Neural progenitor cell (in vitro differentiated cells): ENCODE data around the gene RTN4RL1. TPM values are rescaled to one million over a fixed set of nuclear protein-coding genes. Genes with fewer than 3 reads are reported as not detected.

Experiments
- DNase-seq: peaks from one replicate; pipeline ENCODE4 v3.0.0-alpha.2; 2016; ENCODE audit warnings: low spot score
- H2AFZ ChIP-seq: fragments of 200-600 bp; sonication (generic); replicated peaks from 2 replicates; pipeline ENCODE4 v1.6.1; 2016; ENCODE audit warnings: antibody characterized with exemption
- H3F3A ChIP-seq: fragments of 200-600 bp; sonication (generic); 2 replicates; pipeline ENCODE4 v1.6.1; 2016; ENCODE audit warnings: antibody characterized with exemption, low read depth
- H3K27ac ChIP-seq: fragments of 200-600 bp; sonication (generic); 2 replicates; pipeline ENCODE4 v1.5.1; 2016; ENCODE audit warnings: mild to moderate bottlenecking
- H3K27me3 ChIP-seq: fragments of 200-600 bp; sonication (generic); 2 replicates; pipeline ENCODE4 v1.6.1; 2016; ENCODE audit warnings: mild to moderate bottlenecking, moderate library complexity
- H3K36me3 ChIP-seq: fragments of 200-600 bp; sonication (generic); 2 replicates; pipeline ENCODE4 v1.5.1; 2016
- H3K4me1 ChIP-seq: fragments of 200-600 bp; sonication (generic); 2 replicates; pipeline ENCODE4 v1.6.1; 2016; ENCODE audit warnings: mixed run types
- H3K4me2 ChIP-seq: fragments of 200-600 bp; sonication (generic); 2 replicates; pipeline ENCODE4 v1.6.1; 2016
- H3K4me3 ChIP-seq: fragments of 200-600 bp; sonication (generic); 2 replicates; pipeline ENCODE4 v1.5.1; 2016
- H3K79me2 ChIP-seq: fragments of 200-600 bp; sonication (generic); 2 replicates; pipeline ENCODE4 v1.6.1; 2016; ENCODE audit warnings: low read depth
- H3K9ac ChIP-seq: fragments of 200-600 bp; sonication (generic); 2 replicates; pipeline ENCODE4 v1.6.1; 2016
- H3K9me3 ChIP-seq: fragments of 200-600 bp; sonication (generic); 2 replicates; pipeline ENCODE4 v1.5.1; 2016; ENCODE audit warnings: low read depth
- H4K20me1 ChIP-seq: fragments of 200-600 bp; sonication (generic); 2 replicates; pipeline ENCODE4 v1.6.1; 2016; ENCODE audit warnings: low read depth
- H3K27ac Mint-ChIP-seq: 3 replicates; pipeline ENCODE4 v1.8.0; 2021; ENCODE audit warnings: mixed read lengths
- H3K27me3 Mint-ChIP-seq: 2 replicates; pipeline ENCODE4 v1.8.0; 2022; ENCODE audit warnings: low read depth, mild to moderate bottlenecking, inconsistent platforms, moderate library complexity, mixed read lengths; ENCODE audit not compliant: insufficient read depth
- H3K36me3 Mint-ChIP-seq: 3 replicates; pipeline ENCODE4 v1.8.0; 2021; ENCODE audit warnings: mixed read lengths
- H3K4me1 Mint-ChIP-seq: 3 replicates; pipeline ENCODE4 v1.8.0; 2021; ENCODE audit warnings: mixed read lengths
- H3K4me3 Mint-ChIP-seq: 3 replicates; pipeline ENCODE4 v1.8.0; 2021; ENCODE audit warnings: mild to moderate bottlenecking, moderate library complexity, mixed read lengths
- H3K9me3 Mint-ChIP-seq: 3 replicates; pipeline ENCODE4 v1.8.0; 2020; ENCODE audit warnings: mixed read lengths
- EZH2 ChIP-seq: fragments of 200-600 bp; sonication (generic); IDR thresholded peaks from 2 replicates; pipeline ENCODE4 v1.6.1; 2017; ENCODE audit warnings: antibody characterized with exemption, mild to moderate bottlenecking, moderate library complexity
- EZH2phosphoT487 ChIP-seq: fragments of 200-600 bp; sonication (generic); IDR thresholded peaks from 2 replicates; pipeline ENCODE4 v1.6.1; 2017; ENCODE audit warnings: antibody characterized with exemption
- total RNA-seq: library from RNA; depleted of rRNA; stranded (reverse); fragments of >200 nt; gene quantifications from 2 replicates; pipeline ENCODE4 v1.2.3, GENCODE V29; 2015; ENCODE audit warnings: low replicate concordance
- TF ChIP-seq, protein P1 (sequence below): fragments of 200-600 bp; sonication (generic); IDR thresholded peaks from 2 replicates; pipeline ENCODE4 v1.5.1; 2017; ENCODE audit warnings: antibody characterized with exemption, mild to moderate bottlenecking

The RTN4RL1 gene
- total RNA-seq, 1 donor from 2014 or later = 3.4 TPM

DNA sequence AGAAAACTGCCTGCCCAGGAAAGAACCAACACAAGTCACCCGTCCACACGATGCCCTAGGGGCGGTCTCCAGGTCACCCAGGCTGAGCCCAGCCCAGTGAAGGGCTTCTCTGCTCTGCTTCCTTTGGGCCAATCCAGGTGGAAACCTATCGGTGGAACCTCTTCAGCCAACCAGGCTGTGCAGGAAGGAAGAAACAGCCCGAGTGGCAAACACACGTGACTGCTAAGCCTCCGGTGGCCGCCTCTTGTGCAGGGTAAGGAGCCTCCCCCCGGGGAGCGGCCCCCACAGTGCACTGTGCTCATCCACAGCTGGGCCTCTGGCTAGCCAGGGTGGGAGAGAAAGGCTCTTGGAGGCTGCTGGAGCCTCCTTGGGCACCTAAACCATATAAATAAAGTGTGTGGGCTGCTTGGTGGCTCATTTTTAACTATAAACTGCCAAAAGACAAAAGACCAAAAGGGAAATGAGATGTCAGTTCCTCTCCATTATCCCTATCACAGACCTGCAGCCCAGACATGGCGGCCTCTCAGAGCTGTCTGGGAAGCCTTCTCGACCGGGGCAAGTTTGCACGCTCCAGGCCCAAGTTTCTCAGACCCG lies 2.4 kb downstream of the RTN4RL1 start:
- Mint-ChIP-seq H3K27me3 (peaks cover 31% of the 10 kb centered on the region), H3K4me3 (peak overlapping the region; percentile 75), H3K36me3 (peaks cover 1% of the 10 kb centered on the region), H3K4me1 (peaks cover 39% of the 10 kb centered on the region), H3K27ac (no peak overlapping the region), H3K9me3 (peaks cover 5% of the 10 kb centered on the region)
- Histone ChIP-seq H3K9ac (no peak overlapping the region), H3F3A (peaks cover 34% of the 10 kb centered on the region), H2AFZ (peak overlapping the region; percentile 37), H3K9me3 (no peaks in the 10 kb centered on the region), H3K4me3 (peak overlapping the region; percentile 6), H3K4me2 (peak overlapping the region; percentile 91), H3K36me3 (no peaks in the 10 kb centered on the region), H3K79me2 (no peaks in the 10 kb centered on the region), H3K4me1 (peaks cover 22% of the 10 kb centered on the region), H3K27ac (no peak overlapping the region), H3K27me3 (peaks cover 99% of the 10 kb centered on the region), H4K20me1 (peaks cover 4% of the 10 kb centered on the region)
- TF ChIP-seq, protein P1, sequence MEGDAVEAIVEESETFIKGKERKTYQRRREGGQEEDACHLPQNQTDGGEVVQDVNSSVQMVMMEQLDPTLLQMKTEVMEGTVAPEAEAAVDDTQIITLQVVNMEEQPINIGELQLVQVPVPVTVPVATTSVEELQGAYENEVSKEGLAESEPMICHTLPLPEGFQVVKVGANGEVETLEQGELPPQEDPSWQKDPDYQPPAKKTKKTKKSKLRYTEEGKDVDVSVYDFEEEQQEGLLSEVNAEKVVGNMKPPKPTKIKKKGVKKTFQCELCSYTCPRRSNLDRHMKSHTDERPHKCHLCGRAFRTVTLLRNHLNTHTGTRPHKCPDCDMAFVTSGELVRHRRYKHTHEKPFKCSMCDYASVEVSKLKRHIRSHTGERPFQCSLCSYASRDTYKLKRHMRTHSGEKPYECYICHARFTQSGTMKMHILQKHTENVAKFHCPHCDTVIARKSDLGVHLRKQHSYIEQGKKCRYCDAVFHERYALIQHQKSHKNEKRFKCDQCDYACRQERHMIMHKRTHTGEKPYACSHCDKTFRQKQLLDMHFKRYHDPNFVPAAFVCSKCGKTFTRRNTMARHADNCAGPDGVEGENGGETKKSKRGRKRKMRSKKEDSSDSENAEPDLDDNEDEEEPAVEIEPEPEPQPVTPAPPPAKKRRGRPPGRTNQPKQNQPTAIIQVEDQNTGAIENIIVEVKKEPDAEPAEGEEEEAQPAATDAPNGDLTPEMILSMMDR = no peak
- no peak for TF ChIP-seq EZH2
- TF ChIP-seq EZH2phosphoT487 = no peak
- no peak for DNase-seq

DNA sequence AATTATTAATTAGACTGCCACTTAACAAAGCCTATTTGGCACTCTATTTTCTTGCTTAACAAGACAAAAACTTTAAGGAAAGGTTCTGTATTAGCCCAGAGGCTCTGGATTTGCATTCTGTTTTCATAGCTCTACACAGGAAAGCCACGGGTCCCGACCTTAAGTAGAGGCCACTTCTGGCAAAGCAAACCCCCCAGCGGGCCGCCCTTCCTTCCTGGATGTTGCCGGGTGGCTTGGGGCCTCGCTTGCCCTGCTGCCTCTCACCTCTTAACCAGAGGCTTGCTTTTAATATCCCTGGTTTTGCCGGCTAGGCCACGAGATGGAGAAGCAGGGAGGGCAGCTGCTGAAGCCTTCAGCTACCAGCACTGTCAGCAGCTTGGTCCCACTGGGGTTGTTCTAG lies 4.4 kb downstream of the RTN4RL1 start:
- peaks cover 45% of the 10 kb centered on the region for H3K4me1 Mint-ChIP-seq
- no peaks in the 10 kb centered on the region for H3K9me3 Mint-ChIP-seq
- Histone ChIP-seq H3K27ac (no peak overlapping the region), H4K20me1 (peaks cover 4% of the 10 kb centered on the region), H3K27me3 (peaks cover 99% of the 10 kb centered on the region), H2AFZ (no peak overlapping the region), H3K4me3 (no peak overlapping the region), H3K4me2 (no peak overlapping the region), H3K4me1 (peaks cover 22% of the 10 kb centered on the region), H3K79me2 (no peaks in the 10 kb centered on the region), H3K9ac (no peak overlapping the region), H3K36me3 (no peaks in the 10 kb centered on the region), H3F3A (peaks cover 27% of the 10 kb centered on the region), H3K9me3 (no peaks in the 10 kb centered on the region)
- H3K36me3 Mint-ChIP-seq = no peaks in the 10 kb centered on the region
- H3K27me3 Mint-ChIP-seq = peaks cover 17% of the 10 kb centered on the region
- no peak for DNase-seq
- no peak overlapping the region for H3K4me3 Mint-ChIP-seq
- TF ChIP-seq EZH2 (no peak), EZH2phosphoT487 (no peak)
- TF ChIP-seq, protein P1 = no peak
- H3K27ac Mint-ChIP-seq = no peak overlapping the region

DNA sequence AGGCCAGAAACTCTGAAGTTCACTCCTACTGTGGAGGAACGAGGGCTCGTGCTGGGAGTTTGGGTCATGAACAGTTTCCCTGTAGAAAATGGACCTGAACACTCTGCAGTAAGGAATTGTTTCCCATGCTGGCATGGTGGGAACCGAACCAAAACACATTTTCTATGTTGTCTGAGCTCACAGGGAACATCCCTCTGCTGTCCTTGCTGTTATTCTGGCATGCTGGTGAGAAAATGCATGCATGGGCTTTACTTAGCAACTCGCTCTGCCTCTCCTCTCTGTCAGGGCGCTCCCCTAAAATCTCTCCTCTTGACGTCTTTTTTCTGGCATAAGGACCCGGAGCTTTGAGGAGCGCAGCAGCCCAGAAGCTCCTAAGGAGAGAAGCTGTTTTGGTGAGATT lies 5.4 kb downstream of the RTN4RL1 start:
- Mint-ChIP-seq H3K27ac (no peak overlapping the region), H3K4me3 (peak overlapping the region; percentile 28)

More for the DNA sequence above, 5.4 kb downstream of the RTN4RL1 start:
- H3K79me2 ChIP-seq = no peaks in the 10 kb centered on the region
- H3F3A ChIP-seq = peaks cover 21% of the 10 kb centered on the region
- peaks cover 4% of the 10 kb centered on the region for H4K20me1 ChIP-seq
- no peaks in the 10 kb centered on the region for H3K36me3 ChIP-seq
- TF ChIP-seq EZH2 (no peak), EZH2phosphoT487 (no peak)
- TF ChIP-seq, protein P1 = no peak
- H3K27me3 Mint-ChIP-seq = peaks cover 16% of the 10 kb centered on the region
- no peak for DNase-seq
- H3K27ac ChIP-seq = no peak overlapping the region
- H3K9me3 ChIP-seq = no peaks in the 10 kb centered on the region
- H3K4me1 Mint-ChIP-seq = peaks cover 54% of the 10 kb centered on the region
- no peaks in the 10 kb centered on the region for H3K9me3 Mint-ChIP-seq
- no peaks in the 10 kb centered on the region for H3K36me3 Mint-ChIP-seq
- no peak overlapping the region for H3K4me3 ChIP-seq
- no peak overlapping the region for H2AFZ ChIP-seq
- H3K4me1 ChIP-seq = peaks cover 21% of the 10 kb centered on the region
- H3K9ac ChIP-seq = no peak overlapping the region
- no peak overlapping the region for H3K4me2 ChIP-seq
- H3K27me3 ChIP-seq = peaks cover 99% of the 10 kb centered on the region
